Putamen (tissue), 1 donor: ENCODE results near the gene CTNNAL1.

Experiments used
- DNase-seq: peaks from one replicate; pipeline ENCODE4 v3.0.0-alpha.2; 2016; ENCODE audit warnings: low spot score

The CTNNAL1 gene

GRCh38 chr9:109028457-109028856 is 15.2 kb upstream of the CTNNAL1 start:
- DNase-seq, result no peak

DNA sequence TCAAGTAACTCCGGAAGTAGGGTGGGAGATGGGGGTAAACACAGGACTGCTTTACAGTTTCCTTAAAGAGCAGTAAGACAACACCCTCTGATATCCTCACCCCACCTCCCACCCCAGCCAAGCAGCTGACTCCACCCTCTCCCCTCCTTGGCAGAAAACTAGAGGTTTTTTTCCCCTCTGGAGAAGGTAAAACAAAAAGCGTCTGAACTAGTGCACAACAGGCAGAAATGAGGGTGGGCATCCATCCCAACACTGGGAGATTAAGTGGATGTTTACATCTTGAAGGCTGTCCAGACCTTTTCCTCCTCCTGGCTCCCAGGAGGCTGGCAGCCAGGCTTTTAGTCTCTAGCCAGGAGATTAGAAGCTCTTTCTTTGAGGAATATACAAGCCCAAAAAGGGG is 13.9 kb upstream of the CTNNAL1 start:
- no peak for DNase-seq

GRCh38 chr9:109026306-109026705 is 13.0 kb upstream of the CTNNAL1 start:
- no peak for DNase-seq

DNA sequence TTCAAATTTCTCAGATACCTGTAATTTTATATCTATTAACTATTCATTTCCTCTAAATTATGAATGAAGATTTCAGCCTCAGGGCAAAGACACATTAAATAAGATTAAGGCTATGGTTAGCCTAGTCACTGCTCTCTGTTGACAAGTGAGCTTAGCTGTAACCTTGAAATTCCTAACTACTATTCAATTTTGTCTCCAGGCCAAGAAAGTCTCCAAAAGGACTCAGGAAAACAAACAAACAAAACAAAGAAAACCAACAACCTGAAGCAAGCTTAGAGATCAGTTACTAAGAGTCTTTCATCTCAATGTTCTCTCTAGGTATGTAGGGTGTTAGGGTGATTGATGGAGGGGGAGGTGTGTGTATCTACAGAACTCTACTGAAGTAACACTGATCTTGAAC is 9.6 kb upstream of the CTNNAL1 start:
- no peak for DNase-seq

DNA sequence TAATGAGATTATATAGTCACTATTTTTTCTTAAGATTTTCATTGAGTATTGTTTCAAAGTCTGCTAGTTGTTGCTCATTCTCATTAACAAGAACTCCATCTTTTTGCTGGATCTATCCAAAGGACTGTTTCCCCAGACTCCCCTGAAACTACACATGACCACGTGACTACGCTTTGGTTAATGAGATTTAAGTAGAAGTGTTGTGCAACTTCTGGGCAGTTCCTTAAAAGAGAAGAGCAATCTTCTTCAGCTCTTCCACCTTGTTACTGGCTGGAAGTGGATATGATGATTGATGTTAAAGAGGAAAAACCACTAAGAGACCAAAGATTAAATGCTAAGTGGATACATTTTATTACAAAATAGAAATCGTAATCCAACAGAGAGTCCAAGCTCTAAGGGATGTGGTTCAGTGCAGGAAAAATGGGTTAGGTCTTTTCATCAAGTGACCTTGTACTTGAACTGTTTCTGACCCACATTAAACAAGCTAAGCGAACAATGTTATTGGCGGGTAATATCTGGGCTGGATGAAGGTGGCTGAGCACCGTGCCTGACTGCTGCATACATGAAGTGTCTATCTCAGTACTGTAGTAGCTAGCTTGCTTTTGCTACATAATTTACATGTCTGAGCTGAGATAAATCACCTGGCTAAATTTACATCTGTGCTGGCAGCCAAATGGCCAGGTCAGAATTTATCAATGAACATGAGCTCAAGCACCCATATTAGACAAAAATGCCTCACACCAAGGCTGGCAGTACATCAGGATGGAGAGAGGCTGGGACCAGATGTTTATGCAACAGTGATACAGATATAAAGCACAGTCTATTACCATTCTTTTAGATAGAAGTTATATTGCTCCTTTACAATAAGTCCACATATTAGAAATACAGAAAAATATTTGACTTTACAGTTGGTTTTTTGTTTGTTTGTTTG is 7.5 kb upstream of the CTNNAL1 start:
- DNase-seq, result no peak

DNA sequence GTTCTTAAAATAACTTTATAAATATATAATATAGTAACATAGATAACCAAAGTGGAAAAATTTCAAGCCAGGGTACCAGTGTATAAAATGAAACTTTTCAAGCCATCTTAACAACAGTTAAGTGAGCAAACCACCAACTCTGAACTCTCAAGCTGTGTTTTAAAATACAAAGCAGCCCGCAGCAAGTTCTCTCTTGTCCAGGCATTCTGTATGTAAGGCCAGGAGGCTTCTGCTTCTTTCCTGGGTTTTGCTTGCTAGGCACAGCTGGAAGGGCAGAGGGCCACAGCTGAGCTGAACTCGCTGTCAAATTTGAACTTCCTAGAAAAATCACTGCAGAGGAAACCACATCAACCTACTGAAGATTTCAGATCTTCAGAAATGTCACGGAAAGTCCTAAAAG is 6.8 kb upstream of the CTNNAL1 start:
- no peak for DNase-seq

GRCh38 chr9:109019420-109019819 is 6.1 kb upstream of the CTNNAL1 start:
- DNase-seq, result no peak

GRCh38 chr9:109017493-109017892 is 4.2 kb upstream of the CTNNAL1 start:
- DNase-seq, result no peak

GRCh38 chr9:109017061-109017460 is 3.8 kb upstream of the CTNNAL1 start:
- DNase-seq, result no peak

- DNase-seq, result no peak
Measured at GRCh38 chr9:109016132-109016531, 2.8 kb upstream of the CTNNAL1 start.

GRCh38 chr9:109014608-109015280 is 1.4 kb upstream of the CTNNAL1 start:
- DNase-seq, result no peak

DNA sequence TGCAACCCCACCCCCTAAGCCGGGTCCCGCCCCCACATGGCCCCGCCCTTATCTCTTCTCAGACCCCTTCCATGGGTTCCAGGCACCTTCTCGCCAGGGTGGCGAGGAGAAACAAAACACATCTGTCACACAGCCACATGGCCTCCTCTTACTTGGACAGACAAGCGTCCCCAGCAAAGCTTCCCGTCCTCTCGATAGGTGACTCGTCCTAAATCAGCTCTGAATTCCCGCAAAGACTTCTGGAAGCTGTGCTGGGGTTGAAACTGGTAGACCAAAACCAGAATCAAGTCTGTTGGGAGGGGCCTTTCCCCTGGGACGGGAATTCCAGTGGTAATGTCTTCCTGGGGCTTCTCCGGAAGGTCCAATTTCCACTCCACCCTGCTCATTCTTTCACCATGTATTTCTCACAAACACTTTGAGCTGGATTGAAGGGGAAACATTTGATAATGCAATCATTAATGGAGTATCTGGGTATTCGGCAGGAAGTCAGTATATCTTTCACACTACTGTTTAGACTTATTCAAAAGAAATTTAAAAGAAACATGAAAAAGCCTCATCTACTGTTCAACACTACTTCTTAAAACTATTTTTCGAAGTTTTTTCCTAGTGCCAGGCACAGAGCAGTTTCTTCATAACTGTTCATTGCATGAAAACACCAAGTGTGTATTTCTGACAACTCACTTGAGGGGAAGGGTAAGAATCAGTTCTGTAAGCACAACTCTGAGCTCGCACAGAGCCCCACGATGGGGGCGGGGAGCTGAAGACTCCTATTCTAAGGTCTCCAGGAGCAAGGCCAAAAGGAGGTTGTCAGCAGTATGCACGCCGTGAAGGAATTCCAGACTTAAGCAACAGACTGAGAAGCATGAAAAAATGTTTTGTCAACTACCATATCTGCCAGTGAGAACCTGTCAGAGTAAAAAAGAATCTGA is 644 bp upstream of the CTNNAL1 start:
- no peak for DNase-seq

GRCh38 chr9:109012009-109012875 is 1.1 kb downstream of the CTNNAL1 start:
- DNase-seq, result peak; percentile 84

DNA sequence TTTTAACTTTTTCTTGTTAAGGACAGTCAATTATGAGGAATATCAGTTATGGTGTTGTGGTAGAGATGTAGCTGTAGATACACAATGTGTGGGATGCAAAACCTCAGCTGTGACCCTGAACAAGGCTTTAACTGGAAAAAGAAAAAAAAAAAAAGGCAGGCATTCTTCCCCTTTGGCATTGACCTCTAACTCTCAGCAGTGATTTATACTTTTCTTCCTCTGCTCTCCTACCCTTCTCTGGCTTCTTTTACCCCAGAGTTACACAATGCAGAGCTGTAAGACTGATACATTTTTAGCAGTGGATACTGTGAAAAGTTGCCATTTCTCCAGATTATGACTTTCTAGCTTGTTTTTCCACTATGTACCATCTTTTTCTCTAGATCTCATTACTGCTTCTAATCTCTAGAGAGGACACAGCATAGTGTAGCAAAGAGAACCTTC is 2.0 kb downstream of the CTNNAL1 start:
- no peak for DNase-seq

DNA sequence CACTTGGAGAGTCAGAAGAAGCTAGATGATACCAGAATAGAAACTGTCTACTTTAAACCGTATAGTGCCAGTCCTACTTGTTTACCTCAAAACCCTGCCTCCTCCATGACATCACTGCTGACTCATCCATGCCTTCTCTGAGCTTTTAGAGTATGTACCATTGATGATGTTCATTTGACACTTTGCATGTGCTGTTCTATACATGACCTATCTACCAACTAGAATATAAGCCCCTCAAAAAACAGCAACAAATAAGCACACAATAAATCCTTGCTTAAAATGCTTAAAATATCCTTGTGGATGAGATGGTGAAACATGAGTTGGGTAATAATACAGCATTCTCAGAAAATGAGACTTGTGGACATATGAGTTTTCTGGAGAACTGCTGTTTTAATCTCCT is 2.6 kb downstream of the CTNNAL1 start:
- DNase-seq, result no peak

GRCh38 chr9:109005678-109006077 is 7.6 kb downstream of the CTNNAL1 start:
- DNase-seq, result no peak

- DNase-seq, result no peak
Measured at GRCh38 chr9:109003116-109003515, 10.2 kb downstream of the CTNNAL1 start.

- DNase-seq, result no peak
Measured at GRCh38 chr9:109002141-109002540, 11.2 kb downstream of the CTNNAL1 start.

GRCh38 chr9:109001275-109001676 is 12.0 kb downstream of the CTNNAL1 start:
- DNase-seq, result no peak

- DNase-seq, result no peak
Measured at GRCh38 chr9:108997112-108997511, 16.2 kb downstream of the CTNNAL1 start.

GRCh38 chr9:108996643-108997042 is 16.7 kb downstream of the CTNNAL1 start:
- DNase-seq, result no peak
